Endodermal cell (in vitro differentiated cells): ENCODE data around the gene MYOM1. TPM values are rescaled to one million over a fixed set of nuclear protein-coding genes. Genes with fewer than 3 reads are reported as not detected.
A peak's percentile ranks its signal among the peaks of the same experiment; 100 is the strongest.

Experiments used
- DNase-seq: peaks from one replicate; pipeline ENCODE4 v3.0.0-alpha.2; 2017
- H3K27ac ChIP-seq: 2 replicates; pipeline ENCODE4 v1.5.1; 2013; ENCODE audit warnings: mild to moderate bottlenecking, low read depth, low read length, moderate library complexity
- H3K27me3 ChIP-seq: 2 replicates; pipeline ENCODE4 v1.6.1; 2013; ENCODE audit warnings: mild to moderate bottlenecking, low read length, moderate library complexity; ENCODE audit not compliant: insufficient read depth, control insufficient read depth, poor library complexity, severe bottlenecking
- H3K36me3 ChIP-seq: 2 replicates; pipeline ENCODE4 v1.7.0; 2013; ENCODE audit warnings: mild to moderate bottlenecking, low read length, moderate library complexity; ENCODE audit not compliant: control insufficient read depth, insufficient read depth
- H3K4me1 ChIP-seq: one replicate; pipeline ENCODE4 v1.7.0; 2013; ENCODE audit warnings: low read length; ENCODE audit not compliant: control insufficient read depth, insufficient read depth
- H3K4me3 ChIP-seq: 2 replicates; pipeline ENCODE4 v1.5.1; 2013; ENCODE audit warnings: mild to moderate bottlenecking, low read length, moderate library complexity
- H3K9ac ChIP-seq: 2 replicates; pipeline ENCODE4 v1.6.1; 2013; ENCODE audit warnings: mild to moderate bottlenecking, low read length, moderate library complexity; ENCODE audit not compliant: poor library complexity, severe bottlenecking; ENCODE audit errors: extremely low read depth
- H3K9me3 ChIP-seq: 2 replicates; pipeline ENCODE4 v1.6.1; 2013; ENCODE audit warnings: mild to moderate bottlenecking, low read length, moderate library complexity; ENCODE audit not compliant: control insufficient read depth
- H3K27ac Mint-ChIP-seq: 2 replicates; pipeline ENCODE4 v1.8.0; 2020; ENCODE audit warnings: mixed read lengths
- H3K27me3 Mint-ChIP-seq: 2 replicates; pipeline ENCODE4 v1.8.0; 2021; ENCODE audit warnings: mild to moderate bottlenecking, mixed read lengths; ENCODE audit not compliant: insufficient read depth
- H3K36me3 Mint-ChIP-seq: 2 replicates; pipeline ENCODE4 v1.8.0; 2020; ENCODE audit warnings: low read depth, mixed read lengths
- H3K4me1 Mint-ChIP-seq: 2 replicates; pipeline ENCODE4 v1.8.0; 2020; ENCODE audit warnings: mixed read lengths
- H3K4me3 Mint-ChIP-seq: 2 replicates; pipeline ENCODE4 v1.8.0; 2020; ENCODE audit warnings: mild to moderate bottlenecking, moderate library complexity, mixed read lengths
- H3K9me3 Mint-ChIP-seq: 2 replicates; pipeline ENCODE4 v1.8.0; 2020; ENCODE audit warnings: mild to moderate bottlenecking, mixed read lengths
- WGBS, 2 experiments: methylation state at CpG; one replicate each; pipeline versions ENCODE4 v1.1.5 to v1.1.7; 2013; ENCODE audit warnings: missing lambda C conversion rate in 2 of 2, mixed read lengths in 1 of 2; ENCODE audit not compliant: insufficient coverage in 1 of 2, insufficient read length in 1 of 2; 5-methylcytosine and 5-hydroxymethylcytosine counted together
- long read RNA-seq, 4 experiments: library from polyadenylated mRNA in 2 of 4; library from RNA in 1 of 4; library from capped mRNA in 1 of 4; stranded (forward) in 3 of 4; unstranded in 1 of 4; transcript quantifications; one replicate each; pipeline ENCODE4 v2.0.0, GENCODE V29; 2020 to 2021; ENCODE audit warnings: inconsistent platforms in 1 of 4
- polyA plus RNA-seq, 2 experiments: library from polyadenylated mRNA; stranded (reverse); fragments of 50-300 nt; gene quantifications; one replicate each; pipeline ENCODE4 v1.2.3, GENCODE V29; 2013
- total RNA-seq, 2 donors: library from RNA; stranded (reverse); fragmentation: NEBNext Ultra II Directional in 1 of 2; extraction: Animal tissue kit (Norgen Biotek cat#: 25700) in 1 of 2; gene quantifications; 2 replicates in 1 of 2; 3 replicates in 1 of 2; pipeline ENCODE4 v1.2.1, GENCODE V29; 2021
- TF ChIP-seq, protein P1 (sequence below): fragments of 200-600 bp; sonication (generic); conservative IDR thresholded peaks from 2 replicates; pipeline ENCODE4 v1.5.0; 2021; ENCODE audit warnings: antibody characterized with exemption, mild to moderate bottlenecking

Gene MYOM1
- total RNA-seq: under 1 TPM; 0.49 to 0.88 TPM
- polyA plus RNA-seq (2013, experiment 1 of 2): 0.43 TPM
- polyA plus RNA-seq (2013, experiment 2 of 2): 0.37 TPM
- long read RNA-seq, experiment 1: 0 reads
- long read RNA-seq, experiment 2, partial matches to known transcripts: 1 of 6 reads
- long read RNA-seq, experiment 2, other reads (novel, unspliced or antisense): 5 of 6 reads
- long read RNA-seq, experiment 3: 0 reads
- long read RNA-seq, experiment 4: 0 reads

GRCh38 chr18:3219631-3220335, at the start of gene MYOM1:
TSS of gene MYOM1 (minus strand) at chr18:3219968. CDS start at chr18:3215223, 4,745 bp downstream.
- Histone ChIP-seq H3K9ac (peak within 1 kb of the TSS; percentile 34), H3K4me3 (peak within 1 kb of the TSS; percentile 8), H3K36me3 (no peaks in the 10 kb centered on the region), H3K27me3 (no peaks in the 10 kb centered on the region), H3K27ac (no peak within 1 kb of the TSS), H3K9me3 (peaks cover 16% of the 10 kb centered on the region), H3K4me1 (peaks cover 23% of the 10 kb centered on the region)
- Mint-ChIP-seq H3K9me3 (no peaks in the 10 kb centered on the region), H3K36me3 (no peaks in the 10 kb centered on the region), H3K4me1 (peaks cover 38% of the 10 kb centered on the region), H3K27ac (peak within 1 kb of the TSS; percentile 53), H3K4me3 (no peak within 1 kb of the TSS), H3K27me3 (no peaks in the 10 kb centered on the region)
- TF ChIP-seq, protein P1, sequence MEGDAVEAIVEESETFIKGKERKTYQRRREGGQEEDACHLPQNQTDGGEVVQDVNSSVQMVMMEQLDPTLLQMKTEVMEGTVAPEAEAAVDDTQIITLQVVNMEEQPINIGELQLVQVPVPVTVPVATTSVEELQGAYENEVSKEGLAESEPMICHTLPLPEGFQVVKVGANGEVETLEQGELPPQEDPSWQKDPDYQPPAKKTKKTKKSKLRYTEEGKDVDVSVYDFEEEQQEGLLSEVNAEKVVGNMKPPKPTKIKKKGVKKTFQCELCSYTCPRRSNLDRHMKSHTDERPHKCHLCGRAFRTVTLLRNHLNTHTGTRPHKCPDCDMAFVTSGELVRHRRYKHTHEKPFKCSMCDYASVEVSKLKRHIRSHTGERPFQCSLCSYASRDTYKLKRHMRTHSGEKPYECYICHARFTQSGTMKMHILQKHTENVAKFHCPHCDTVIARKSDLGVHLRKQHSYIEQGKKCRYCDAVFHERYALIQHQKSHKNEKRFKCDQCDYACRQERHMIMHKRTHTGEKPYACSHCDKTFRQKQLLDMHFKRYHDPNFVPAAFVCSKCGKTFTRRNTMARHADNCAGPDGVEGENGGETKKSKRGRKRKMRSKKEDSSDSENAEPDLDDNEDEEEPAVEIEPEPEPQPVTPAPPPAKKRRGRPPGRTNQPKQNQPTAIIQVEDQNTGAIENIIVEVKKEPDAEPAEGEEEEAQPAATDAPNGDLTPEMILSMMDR: no peak
- 87 to 88% methylated on average over 5 to 9 of the region's 9 CpGs for WGBS, 2 experiments
- no peak for DNase-seq

DNA sequence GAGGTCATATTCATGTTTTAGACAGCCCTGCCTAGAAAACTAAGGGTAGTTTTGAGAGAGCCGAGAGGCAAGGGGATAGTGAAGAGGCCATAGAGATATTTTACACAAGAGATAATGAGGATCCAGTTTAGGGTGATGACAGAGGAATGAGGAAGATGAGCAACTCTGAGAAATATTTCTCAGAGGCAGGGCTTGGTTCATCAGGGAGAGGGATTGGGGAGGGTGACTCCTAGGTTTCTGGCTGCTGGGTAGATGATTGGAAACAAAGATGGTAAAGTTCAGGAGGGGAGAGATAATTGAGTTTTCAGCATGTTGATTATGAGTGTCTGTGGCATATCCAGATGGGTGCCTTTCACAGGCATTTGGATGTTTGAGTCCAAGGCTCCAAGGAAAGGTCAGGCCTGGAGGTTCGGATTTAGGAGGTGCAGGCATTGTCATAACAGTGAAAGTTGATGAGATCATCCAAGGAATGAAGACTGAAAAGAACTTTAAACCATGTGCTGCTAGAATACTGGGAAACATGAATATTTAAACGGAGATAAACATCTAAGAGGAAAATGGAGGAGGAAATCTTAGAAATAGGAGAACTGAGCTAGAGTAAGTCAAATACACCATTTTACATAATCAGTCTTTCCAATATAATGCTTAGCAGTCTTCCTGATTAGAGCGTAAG, 49.6 kb upstream of the MYOM1 start:
- Mint-ChIP-seq H3K36me3 (peaks cover 15% of the 10 kb centered on the region), H3K27ac (no peak overlapping the region), H3K27me3 (no peaks in the 10 kb centered on the region), H3K9me3 (no peaks in the 10 kb centered on the region), H3K4me3 (no peak overlapping the region), H3K4me1 (peaks cover 34% of the 10 kb centered on the region)
- DNase-seq: no peak
- Histone ChIP-seq H3K27me3 (no peaks in the 10 kb centered on the region), H3K4me1 (no peaks in the 10 kb centered on the region), H3K9me3 (no peaks in the 10 kb centered on the region), H3K4me3 (no peak overlapping the region), H3K27ac (no peak overlapping the region), H3K9ac (no peak overlapping the region), H3K36me3 (peaks cover 31% of the 10 kb centered on the region)
- TF ChIP-seq, protein P1: no peak
- WGBS, 2 experiments: 87 to 89% methylated on average over 3 to 4 of the region's 4 CpGs

DNA sequence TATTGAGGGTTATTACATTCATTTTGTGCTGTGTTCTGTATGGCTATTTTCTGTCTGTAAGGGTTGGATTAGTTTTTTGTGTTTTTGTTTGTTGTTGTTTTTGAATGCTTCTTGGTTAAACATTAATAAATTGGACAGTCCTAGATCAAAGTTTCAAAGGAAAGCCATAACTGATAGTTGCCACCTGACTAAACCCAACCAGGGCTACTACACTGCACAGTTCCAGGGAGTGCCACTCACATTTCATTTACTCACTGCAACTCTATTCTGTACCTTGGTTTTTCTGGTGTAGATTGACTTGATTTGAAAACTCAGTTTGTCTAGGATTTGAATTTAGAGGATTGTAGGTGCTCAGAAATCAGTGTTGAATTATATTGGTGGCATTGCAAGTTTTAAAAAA, 48.5 kb upstream of the MYOM1 start:
- no peak overlapping the region for H3K27ac ChIP-seq
- no peak overlapping the region for H3K9ac ChIP-seq
- no peaks in the 10 kb centered on the region for H3K27me3 ChIP-seq
- Mint-ChIP-seq H3K27me3 (no peaks in the 10 kb centered on the region), H3K4me3 (no peak overlapping the region), H3K9me3 (no peaks in the 10 kb centered on the region), H3K27ac (no peak overlapping the region), H3K4me1 (peaks cover 41% of the 10 kb centered on the region), H3K36me3 (peaks cover 6% of the 10 kb centered on the region)
- peaks cover 20% of the 10 kb centered on the region for H3K36me3 ChIP-seq
- TF ChIP-seq, protein P1: no peak
- DNase-seq: no peak
- H3K4me3 ChIP-seq: no peak overlapping the region
- H3K9me3 ChIP-seq: no peaks in the 10 kb centered on the region
- H3K4me1 ChIP-seq: no peaks in the 10 kb centered on the region
